OCI-LY3 (cell line): ENCODE data around the gene CCDC92.
A peak's percentile ranks its signal among the peaks of the same experiment; 100 is the strongest.

Experiments
- CTCF ChIP-seq: fragments of 200-600, 300-600 bp; sonication (generic); IDR thresholded peaks from 2 replicates; pipeline ENCODE4 v1.5.1; 2014; ENCODE audit warnings: antibody characterized with exemption, low read length, low read depth
- EZH2phosphoT487 ChIP-seq: fragments of 200-600 bp; shearing (Covaris generic); IDR thresholded peaks from 2 replicates; pipeline ENCODE4 v1.6.1; 2018; ENCODE audit warnings: antibody characterized with exemption, mixed run types, low read depth

GRCh38 chr12:123905319-123905925 lies 67.2 kb downstream of the CCDC92 start:
- TF ChIP-seq CTCF (peak; percentile 85), EZH2phosphoT487 (no peak)
